ENCODE results near the gene ALK. TPM values are rescaled to one million over a fixed set of nuclear protein-coding genes. Genes with fewer than 3 reads are reported as not detected.
A peak's percentile ranks its signal among the peaks of the same experiment; 100 is the strongest.

The ALK gene
- total and polyA plus RNA-seq, 2 donors (not counting 1 experiment from before 2014, with no cell fraction given) = under 0.01 to 0.02 TPM

- no peak overlapping the region for H3K9ac ChIP-seq (ENCODE audit: insufficient read depth, low read length)
- H3K27me3 ChIP-seq (ENCODE audit: control insufficient read depth, insufficient read depth, low read length) = peaks cover 2% of the 10 kb centered on the region
- H3K9me3 ChIP-seq (ENCODE audit: control insufficient read depth, insufficient read depth, low read depth, low read length) = no peaks in the 10 kb centered on the region
- DNase-seq (ENCODE audit: low read depth in 2 of 2) = no peak
- H3K79me2 ChIP-seq (ENCODE audit: control insufficient read depth, insufficient read depth, low read length) = no peaks in the 10 kb centered on the region
- H2AFZ ChIP-seq (ENCODE audit: low read length) = no peak overlapping the region
- no peaks in the 10 kb centered on the region for H3K36me3 ChIP-seq (ENCODE audit: control insufficient read depth, insufficient read depth, low read length)
- TF ChIP-seq, protein P1, sequence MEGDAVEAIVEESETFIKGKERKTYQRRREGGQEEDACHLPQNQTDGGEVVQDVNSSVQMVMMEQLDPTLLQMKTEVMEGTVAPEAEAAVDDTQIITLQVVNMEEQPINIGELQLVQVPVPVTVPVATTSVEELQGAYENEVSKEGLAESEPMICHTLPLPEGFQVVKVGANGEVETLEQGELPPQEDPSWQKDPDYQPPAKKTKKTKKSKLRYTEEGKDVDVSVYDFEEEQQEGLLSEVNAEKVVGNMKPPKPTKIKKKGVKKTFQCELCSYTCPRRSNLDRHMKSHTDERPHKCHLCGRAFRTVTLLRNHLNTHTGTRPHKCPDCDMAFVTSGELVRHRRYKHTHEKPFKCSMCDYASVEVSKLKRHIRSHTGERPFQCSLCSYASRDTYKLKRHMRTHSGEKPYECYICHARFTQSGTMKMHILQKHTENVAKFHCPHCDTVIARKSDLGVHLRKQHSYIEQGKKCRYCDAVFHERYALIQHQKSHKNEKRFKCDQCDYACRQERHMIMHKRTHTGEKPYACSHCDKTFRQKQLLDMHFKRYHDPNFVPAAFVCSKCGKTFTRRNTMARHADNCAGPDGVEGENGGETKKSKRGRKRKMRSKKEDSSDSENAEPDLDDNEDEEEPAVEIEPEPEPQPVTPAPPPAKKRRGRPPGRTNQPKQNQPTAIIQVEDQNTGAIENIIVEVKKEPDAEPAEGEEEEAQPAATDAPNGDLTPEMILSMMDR (conservative IDR thresholded peaks at IDR 0.05 in 1 of 2, IDR thresholded peaks at IDR 0.05 in 1 of 2; ENCODE audit: low read depth in 1 of 2, low read length in 2 of 2) = no peak
- no peak for TF ChIP-seq EZH2 (IDR thresholded peaks at IDR 0.05; ENCODE audit: low read length, missing control alignments)
- H3K27ac ChIP-seq (ENCODE audit: insufficient read depth, low read length) = no peak overlapping the region
- H3K4me1 ChIP-seq (ENCODE audit: control insufficient read depth, extremely low read depth, insufficient read depth, low read length) = no peaks in the 10 kb centered on the region
- no peaks in the 10 kb centered on the region for H4K20me1 ChIP-seq (ENCODE audit: control insufficient read depth, extremely low read depth, insufficient read depth, low read length)
- H3K4me2 ChIP-seq (ENCODE audit: extremely low read depth, insufficient read depth, low read length) = no peak overlapping the region
- H3K4me3 ChIP-seq (replicated peaks in 1 of 4; ENCODE audit: control extremely low read depth in 1 of 4, insufficient read depth in 1 of 4, low read depth in 3 of 4, low read length in 4 of 4) = no peak overlapping the region
Observed at GRCh38 chr2:29284671-29285070, 636.7 kb downstream of the ALK start.

DNA sequence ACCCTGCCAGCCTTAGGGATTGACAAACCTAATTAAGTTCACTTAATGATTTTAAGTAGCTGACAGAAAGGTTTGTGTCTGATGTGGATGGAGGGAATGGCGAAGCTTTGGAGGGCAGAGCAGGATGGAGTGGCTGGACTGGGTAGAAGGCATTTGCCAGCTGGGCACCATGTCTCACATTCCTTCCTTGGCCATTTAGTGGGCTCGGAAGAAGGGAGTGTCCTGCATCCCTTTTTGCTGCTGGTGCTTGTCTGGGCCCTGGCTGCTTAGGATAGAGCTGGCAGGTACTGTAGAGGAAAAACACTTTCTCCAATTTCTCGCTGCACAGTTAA, 639.5 kb downstream of the ALK start:
- Histone ChIP-seq H3K4me1 (ENCODE audit: control insufficient read depth, extremely low read depth, insufficient read depth, low read length) (no peaks in the 10 kb centered on the region), H4K20me1 (ENCODE audit: control insufficient read depth, extremely low read depth, insufficient read depth, low read length) (no peaks in the 10 kb centered on the region), H3K9me3 (ENCODE audit: control insufficient read depth, insufficient read depth, low read depth, low read length) (no peaks in the 10 kb centered on the region), H3K36me3 (ENCODE audit: control insufficient read depth, insufficient read depth, low read length) (no peaks in the 10 kb centered on the region), H3K27ac (ENCODE audit: insufficient read depth, low read length) (no peak overlapping the region), H3K4me2 (ENCODE audit: extremely low read depth, insufficient read depth, low read length) (no peak overlapping the region), H2AFZ (ENCODE audit: low read length) (no peak overlapping the region), H3K27me3 (ENCODE audit: control insufficient read depth, insufficient read depth, low read length) (peaks cover 2% of the 10 kb centered on the region), H3K4me3 (replicated peaks in 1 of 4; ENCODE audit: control extremely low read depth in 1 of 4, insufficient read depth in 1 of 4, low read depth in 3 of 4, low read length in 4 of 4) (no peak overlapping the region), H3K9ac (ENCODE audit: insufficient read depth, low read length) (no peak overlapping the region), H3K79me2 (ENCODE audit: control insufficient read depth, insufficient read depth, low read length) (no peaks in the 10 kb centered on the region)
- no peak for TF ChIP-seq EZH2 (IDR thresholded peaks at IDR 0.05; ENCODE audit: low read length, missing control alignments)
- TF ChIP-seq, protein P1 (conservative IDR thresholded peaks at IDR 0.05 in 1 of 2, IDR thresholded peaks at IDR 0.05 in 1 of 2; ENCODE audit: low read depth in 1 of 2, low read length in 2 of 2) = no peak
- DNase-seq (ENCODE audit: low read depth in 2 of 2) = no peak

GRCh38 chr2:29281086-29281915, 640.1 kb downstream of the ALK start:
- Histone ChIP-seq H4K20me1 (ENCODE audit: control insufficient read depth, extremely low read depth, insufficient read depth, low read length) (no peaks in the 10 kb centered on the region), H3K4me2 (ENCODE audit: extremely low read depth, insufficient read depth, low read length) (no peak overlapping the region), H3K79me2 (ENCODE audit: control insufficient read depth, insufficient read depth, low read length) (no peaks in the 10 kb centered on the region), H3K4me3 (replicated peaks in 1 of 4; ENCODE audit: control extremely low read depth in 1 of 4, insufficient read depth in 1 of 4, low read depth in 3 of 4, low read length in 4 of 4) (no peak overlapping the region), H3K27ac (ENCODE audit: insufficient read depth, low read length) (no peak overlapping the region), H3K9ac (ENCODE audit: insufficient read depth, low read length) (no peak overlapping the region), H3K9me3 (ENCODE audit: control insufficient read depth, insufficient read depth, low read depth, low read length) (no peaks in the 10 kb centered on the region), H3K4me1 (ENCODE audit: control insufficient read depth, extremely low read depth, insufficient read depth, low read length) (no peaks in the 10 kb centered on the region), H3K36me3 (ENCODE audit: control insufficient read depth, insufficient read depth, low read length) (no peaks in the 10 kb centered on the region), H2AFZ (ENCODE audit: low read length) (no peak overlapping the region), H3K27me3 (ENCODE audit: control insufficient read depth, insufficient read depth, low read length) (peaks cover 2% of the 10 kb centered on the region)
- TF ChIP-seq, protein P1 (conservative IDR thresholded peaks at IDR 0.05 in 1 of 2, IDR thresholded peaks at IDR 0.05 in 1 of 2; ENCODE audit: low read depth in 1 of 2, low read length in 2 of 2) = no peak
- TF ChIP-seq EZH2 (IDR thresholded peaks at IDR 0.05; ENCODE audit: low read length, missing control alignments) = no peak
- peak; percentile 26 to 83 for DNase-seq (ENCODE audit: low read depth in 2 of 2)
